ENCODE measurements around the gene PI16.

Gene PI16

GRCh38 chr6:36912586-36912985, 42.0 kb upstream of the PI16 start:
- TF ChIP-seq CTCF (conservative IDR thresholded peaks at IDR 0.05; ENCODE audit: control insufficient read depth, insufficient read depth, low read depth, low read length) = no peak
- DNase-seq (ENCODE audit: low read depth) = peak; percentile 91
- no peak overlapping the region for H3K4me3 ChIP-seq (ENCODE audit: control insufficient read depth, low read depth, low read length)

DNA sequence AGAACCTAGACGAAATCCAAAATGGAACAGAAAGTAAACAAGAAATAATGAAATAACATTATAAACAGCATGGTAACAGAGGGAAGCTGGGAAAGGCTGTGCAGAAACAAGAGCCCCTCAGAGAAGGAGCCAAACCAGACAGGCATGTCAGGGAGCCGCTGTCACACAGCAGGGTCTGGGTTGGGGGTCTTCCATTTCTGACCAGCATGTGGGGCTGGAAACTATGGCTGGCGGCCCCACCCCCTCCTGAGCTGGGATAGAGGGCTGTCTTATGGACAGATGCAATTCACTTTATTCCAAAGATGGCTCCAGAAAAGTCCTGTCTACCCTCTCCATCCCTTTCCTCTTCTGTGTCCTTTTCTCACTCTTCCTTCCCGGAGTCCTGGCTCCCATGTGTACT, 41.5 kb upstream of the PI16 start:
- no peak for DNase-seq (ENCODE audit: low read depth)
- no peak for TF ChIP-seq CTCF (conservative IDR thresholded peaks at IDR 0.05; ENCODE audit: control insufficient read depth, insufficient read depth, low read depth, low read length)
- no peak overlapping the region for H3K4me3 ChIP-seq (ENCODE audit: control insufficient read depth, low read depth, low read length)

GRCh38 chr6:36914227-36914794, 40.2 kb upstream of the PI16 start:
- peak; percentile 21 for TF ChIP-seq CTCF (conservative IDR thresholded peaks at IDR 0.05; ENCODE audit: control insufficient read depth, insufficient read depth, low read depth, low read length)
- DNase-seq (ENCODE audit: low read depth) = peak; percentile 47
- no peak overlapping the region for H3K4me3 ChIP-seq (ENCODE audit: control insufficient read depth, low read depth, low read length)

DNA sequence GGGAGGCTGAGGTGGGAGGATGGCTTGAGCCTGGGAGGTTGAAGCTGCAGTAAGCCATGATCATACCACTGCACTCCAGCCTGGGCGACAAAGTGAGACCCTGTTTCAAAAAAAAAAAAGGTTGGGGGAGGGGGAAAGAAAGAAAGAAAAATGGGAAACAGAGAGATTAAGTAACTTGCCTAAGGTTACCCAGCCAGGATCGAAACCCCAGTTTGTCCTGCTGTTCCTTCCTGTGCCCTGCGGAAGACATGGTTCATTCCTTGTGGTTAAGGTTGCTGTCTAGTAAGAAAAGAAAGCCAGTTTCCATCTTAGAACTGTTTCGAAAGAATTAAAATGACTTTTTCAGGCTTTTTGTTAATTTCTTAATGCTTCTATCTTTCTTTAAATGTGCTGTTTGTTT, 38.9 kb upstream of the PI16 start:
- TF ChIP-seq CTCF (conservative IDR thresholded peaks at IDR 0.05; ENCODE audit: control insufficient read depth, insufficient read depth, low read depth, low read length) = no peak
- H3K4me3 ChIP-seq (ENCODE audit: control insufficient read depth, low read depth, low read length) = no peak overlapping the region
- DNase-seq (ENCODE audit: low read depth) = no peak

DNA sequence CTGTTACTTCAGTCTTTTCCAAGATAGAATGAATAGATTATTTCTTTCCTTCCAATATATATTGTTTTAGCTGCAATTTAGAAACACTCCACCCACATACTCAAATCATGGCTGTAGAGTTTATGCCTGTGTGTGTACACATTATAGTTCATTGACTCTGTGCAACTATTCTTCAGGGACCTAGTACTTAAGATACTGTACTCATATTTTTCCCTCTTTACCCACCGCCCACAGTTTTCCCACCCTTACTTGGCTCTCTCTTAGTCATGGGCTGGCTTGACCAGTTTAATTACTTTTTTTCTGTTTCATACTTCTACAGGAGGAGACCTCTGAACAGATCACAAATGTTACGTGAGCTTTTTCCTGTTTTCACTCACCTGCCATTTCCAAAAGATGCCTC, 38.4 kb upstream of the PI16 start:
- peak; percentile 29 for DNase-seq (ENCODE audit: low read depth)
- no peak for TF ChIP-seq CTCF (conservative IDR thresholded peaks at IDR 0.05; ENCODE audit: control insufficient read depth, insufficient read depth, low read depth, low read length)
- no peak overlapping the region for H3K4me3 ChIP-seq (ENCODE audit: control insufficient read depth, low read depth, low read length)

DNA sequence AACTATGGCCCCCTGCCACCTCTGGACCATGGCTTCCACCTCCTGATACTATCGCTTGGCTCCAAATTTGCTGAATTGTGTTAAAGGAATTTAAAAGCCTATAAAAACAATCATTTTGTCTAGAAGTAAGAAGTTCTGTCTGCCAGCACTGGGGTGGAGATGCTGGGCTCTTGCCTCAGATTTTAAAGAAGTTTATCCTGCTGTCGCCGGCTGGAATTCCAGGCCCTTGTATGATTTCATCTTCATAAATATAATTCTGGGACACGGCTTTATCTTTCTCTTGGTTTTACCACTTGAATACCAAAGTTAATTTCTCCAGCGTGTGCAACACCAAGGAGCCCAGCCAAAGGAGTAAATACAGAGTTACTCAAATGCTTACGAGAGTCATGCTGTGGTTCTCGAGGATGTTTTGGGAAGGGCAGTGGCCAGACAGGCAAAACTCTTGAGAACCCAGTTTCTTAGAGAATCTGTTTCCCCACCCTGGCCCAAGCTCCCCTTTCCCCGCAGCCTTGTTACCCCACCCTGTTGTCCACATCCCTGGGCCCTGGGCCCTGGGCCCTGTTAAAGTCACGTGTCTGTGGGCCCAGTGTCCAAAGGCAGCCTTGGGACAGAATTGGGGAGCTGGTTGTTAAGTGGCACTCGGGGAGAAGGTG, 36.9 kb upstream of the PI16 start:
- no peak for TF ChIP-seq CTCF (conservative IDR thresholded peaks at IDR 0.05; ENCODE audit: control insufficient read depth, insufficient read depth, low read depth, low read length)

More for the DNA sequence above, 36.9 kb upstream of the PI16 start:
- no peak overlapping the region for H3K4me3 ChIP-seq (ENCODE audit: control insufficient read depth, low read depth, low read length)
- peak; percentile 24 for DNase-seq (ENCODE audit: low read depth)

All from fibroblast of mammary gland (primary cell).